ENCODE results near the gene MKX. TPM values are rescaled to one million over a fixed set of nuclear protein-coding genes. Genes with fewer than 3 reads are reported as not detected.
"Not testable (repeated sequence)": the region's sequence is repeated elsewhere in the genome, so short reads cannot be mapped to it uniquely, and the experiment has no call there.

Gene MKX
- total RNA-seq, 1 donor from 2014 or later, result 0.80 TPM

DNA sequence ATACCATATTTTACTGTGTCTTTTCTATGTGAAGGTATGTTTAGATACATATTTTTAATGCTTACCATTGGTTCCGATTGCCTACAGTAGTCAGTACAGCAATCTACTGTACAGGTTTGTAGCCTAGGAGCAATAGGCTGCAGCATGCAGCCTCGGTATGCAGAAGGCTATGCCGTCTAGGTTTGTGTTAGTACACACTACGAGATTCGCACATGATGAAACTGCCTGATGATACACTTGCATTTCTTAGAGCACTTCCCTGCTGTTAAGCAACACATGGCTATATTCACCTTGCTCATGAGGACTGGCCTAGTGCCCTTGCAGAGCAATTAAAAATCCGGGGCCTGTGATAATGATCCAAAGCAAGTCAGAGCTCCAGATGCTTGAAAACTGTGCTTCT is 62.4 kb downstream of the MKX start:
- TF ChIP-seq, protein P1, sequence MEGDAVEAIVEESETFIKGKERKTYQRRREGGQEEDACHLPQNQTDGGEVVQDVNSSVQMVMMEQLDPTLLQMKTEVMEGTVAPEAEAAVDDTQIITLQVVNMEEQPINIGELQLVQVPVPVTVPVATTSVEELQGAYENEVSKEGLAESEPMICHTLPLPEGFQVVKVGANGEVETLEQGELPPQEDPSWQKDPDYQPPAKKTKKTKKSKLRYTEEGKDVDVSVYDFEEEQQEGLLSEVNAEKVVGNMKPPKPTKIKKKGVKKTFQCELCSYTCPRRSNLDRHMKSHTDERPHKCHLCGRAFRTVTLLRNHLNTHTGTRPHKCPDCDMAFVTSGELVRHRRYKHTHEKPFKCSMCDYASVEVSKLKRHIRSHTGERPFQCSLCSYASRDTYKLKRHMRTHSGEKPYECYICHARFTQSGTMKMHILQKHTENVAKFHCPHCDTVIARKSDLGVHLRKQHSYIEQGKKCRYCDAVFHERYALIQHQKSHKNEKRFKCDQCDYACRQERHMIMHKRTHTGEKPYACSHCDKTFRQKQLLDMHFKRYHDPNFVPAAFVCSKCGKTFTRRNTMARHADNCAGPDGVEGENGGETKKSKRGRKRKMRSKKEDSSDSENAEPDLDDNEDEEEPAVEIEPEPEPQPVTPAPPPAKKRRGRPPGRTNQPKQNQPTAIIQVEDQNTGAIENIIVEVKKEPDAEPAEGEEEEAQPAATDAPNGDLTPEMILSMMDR (IDR thresholded peaks at IDR 0.05; ENCODE audit: unreplicated experiment), result no peak
- Mint-ChIP-seq H3K36me3 (ENCODE audit: low read depth, unreplicated experiment) (no peaks in the 10 kb centered on the region), H3K27ac (ENCODE audit: unreplicated experiment) (no peak overlapping the region), H3K4me3 (ENCODE audit: unreplicated experiment) (no peak overlapping the region), H3K9me3 (ENCODE audit: unreplicated experiment) (no peaks in the 10 kb centered on the region), H3K27me3 (ENCODE audit: unreplicated experiment) (no peaks in the 10 kb centered on the region), H3K4me1 (ENCODE audit: unreplicated experiment) (no peaks in the 10 kb centered on the region)
- DNase-seq (ENCODE audit: low spot score), result no peak

DNA sequence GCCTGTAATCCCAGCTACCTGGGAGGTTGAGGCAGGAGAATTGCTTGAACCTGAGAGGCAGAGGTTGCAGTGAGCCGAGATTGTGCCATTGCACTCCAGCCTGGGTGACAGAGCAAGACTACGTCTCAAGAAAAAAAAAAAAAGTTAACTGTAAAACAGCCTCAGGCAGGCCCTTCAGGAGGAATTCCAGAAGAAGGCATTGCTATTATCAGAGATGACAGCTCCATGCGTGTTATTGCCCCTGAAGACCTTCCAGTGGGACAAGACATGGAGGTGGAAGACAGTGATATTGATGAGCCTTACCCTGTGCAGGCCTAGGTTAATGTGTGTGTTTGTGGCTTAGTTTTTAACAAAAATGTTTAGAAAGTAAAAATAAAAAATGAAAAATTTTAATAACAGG is 63.8 kb downstream of the MKX start:
- H3K36me3 Mint-ChIP-seq (ENCODE audit: low read depth, unreplicated experiment); DNase-seq (ENCODE audit: low spot score); H3K27ac Mint-ChIP-seq (ENCODE audit: unreplicated experiment); H3K4me1 Mint-ChIP-seq (ENCODE audit: unreplicated experiment); H3K4me3 Mint-ChIP-seq (ENCODE audit: unreplicated experiment); H3K27me3 Mint-ChIP-seq (ENCODE audit: unreplicated experiment); H3K9me3 Mint-ChIP-seq (ENCODE audit: unreplicated experiment): not testable (repeated sequence)

DNA sequence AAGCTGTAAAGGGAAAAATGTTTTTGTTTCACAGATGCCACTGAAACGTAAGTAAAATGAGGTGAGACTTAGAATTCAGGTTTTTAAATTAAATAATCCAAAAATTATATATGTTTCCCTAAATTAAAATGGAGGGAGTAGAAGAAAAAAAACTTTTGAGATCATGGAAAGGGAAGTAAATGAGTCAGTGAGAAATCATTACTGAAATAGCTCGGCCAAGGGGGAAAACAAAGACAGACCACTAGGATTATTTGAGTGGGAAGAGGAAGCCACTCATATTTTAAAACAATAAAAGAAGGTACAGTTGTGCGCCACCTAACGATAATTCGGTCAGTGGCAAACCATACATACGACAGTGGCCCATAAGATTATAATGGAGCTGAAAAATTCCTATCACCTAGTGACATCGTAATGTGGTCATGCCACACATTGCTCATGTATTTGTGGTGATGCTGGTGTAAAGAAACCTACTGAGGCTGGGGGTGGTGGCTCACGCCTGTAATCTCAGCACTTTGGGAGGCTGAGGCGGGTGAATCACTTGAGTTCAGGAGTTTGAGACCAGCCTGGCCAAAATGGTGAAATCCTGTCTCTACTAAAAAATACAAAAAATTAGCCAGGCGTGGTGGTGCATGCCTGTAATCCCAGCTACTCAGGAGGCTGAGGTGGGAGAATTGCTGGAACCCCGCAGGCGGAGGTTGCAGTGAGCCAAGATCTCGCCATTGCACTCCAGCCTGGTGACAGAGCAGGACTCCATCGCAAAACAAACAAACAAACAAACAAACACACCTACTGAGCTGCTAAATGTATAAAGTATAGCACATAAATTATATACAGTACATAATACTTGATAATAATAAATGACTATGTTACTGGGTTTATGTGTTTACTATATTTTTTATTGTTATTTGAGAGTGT is 64.7 kb downstream of the MKX start:
- H3K36me3 Mint-ChIP-seq (ENCODE audit: low read depth, unreplicated experiment), result no peaks in the 10 kb centered on the region
- H3K4me1 Mint-ChIP-seq (ENCODE audit: unreplicated experiment), result no peaks in the 10 kb centered on the region
- TF ChIP-seq, protein P1 (IDR thresholded peaks at IDR 0.05; ENCODE audit: unreplicated experiment), result no peak
- H3K27ac Mint-ChIP-seq (ENCODE audit: unreplicated experiment), result no peak overlapping the region
- no peaks in the 10 kb centered on the region for H3K9me3 Mint-ChIP-seq (ENCODE audit: unreplicated experiment)
- H3K27me3 Mint-ChIP-seq (ENCODE audit: unreplicated experiment), result peaks cover 1% of the 10 kb centered on the region
- no peak for DNase-seq (ENCODE audit: low spot score)
- no peak overlapping the region for H3K4me3 Mint-ChIP-seq (ENCODE audit: unreplicated experiment)

DNA sequence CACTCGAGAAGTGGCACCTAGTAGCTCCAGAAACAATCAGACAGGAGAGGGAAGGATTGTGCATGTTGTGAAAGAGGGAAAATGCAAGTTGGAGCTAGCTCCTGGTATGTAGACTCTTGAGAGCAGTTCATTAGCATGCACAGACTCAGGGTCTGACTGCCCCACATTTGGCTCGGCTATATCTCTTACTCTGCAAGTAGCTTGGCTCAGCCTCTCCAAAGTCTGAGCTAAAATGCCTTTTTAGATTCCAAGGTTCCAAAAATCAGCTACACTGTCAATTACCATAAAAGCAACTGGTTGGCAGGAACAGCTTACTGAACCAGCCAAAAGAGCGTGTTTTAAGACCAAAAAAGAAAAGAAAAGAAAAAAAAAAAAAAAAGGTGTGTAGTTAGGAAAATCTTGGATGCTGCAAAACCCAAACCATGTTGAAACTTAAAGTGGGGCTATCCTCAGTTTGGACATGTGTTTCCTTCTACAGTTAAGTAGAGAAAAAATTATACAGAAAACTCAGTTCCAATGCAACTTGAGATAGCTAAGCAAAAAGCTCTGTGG is 65.5 kb downstream of the MKX start:
- Mint-ChIP-seq H3K4me3 (ENCODE audit: unreplicated experiment) (no peak overlapping the region), H3K36me3 (ENCODE audit: low read depth, unreplicated experiment) (no peaks in the 10 kb centered on the region), H3K4me1 (ENCODE audit: unreplicated experiment) (no peaks in the 10 kb centered on the region), H3K27me3 (ENCODE audit: unreplicated experiment) (peaks cover 1% of the 10 kb centered on the region), H3K9me3 (ENCODE audit: unreplicated experiment) (no peaks in the 10 kb centered on the region), H3K27ac (ENCODE audit: unreplicated experiment) (no peak overlapping the region)
- TF ChIP-seq, protein P1 (IDR thresholded peaks at IDR 0.05; ENCODE audit: unreplicated experiment), result no peak
- DNase-seq (ENCODE audit: low spot score), result no peak

DNA sequence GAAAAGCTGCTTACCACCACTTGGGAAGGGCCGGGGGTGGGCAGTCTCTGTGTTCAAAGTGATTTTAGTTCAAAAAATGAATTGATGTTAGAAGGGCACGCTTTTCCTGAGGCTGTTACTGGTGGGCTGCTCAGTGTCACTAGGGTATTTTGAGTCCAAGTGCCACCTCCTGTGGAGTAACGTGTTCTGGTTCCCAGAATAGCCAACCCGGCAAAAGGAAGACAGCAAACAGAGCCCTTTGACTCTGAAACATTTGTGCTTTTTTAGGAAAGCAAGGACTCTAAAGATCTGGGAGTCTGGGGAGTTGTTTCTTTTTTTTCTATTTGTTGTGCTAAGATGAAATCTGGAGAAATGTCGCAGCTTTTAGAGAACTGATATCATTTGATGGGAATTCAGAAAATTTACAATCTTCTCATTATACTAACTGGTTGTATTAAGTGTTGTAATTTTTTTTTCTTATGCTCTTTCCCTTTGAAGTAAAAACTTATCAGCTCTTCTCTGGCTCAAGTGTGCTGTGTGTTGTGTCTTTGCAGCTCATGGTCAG is 66.2 kb downstream of the MKX start:
- no peak overlapping the region for H3K27ac Mint-ChIP-seq (ENCODE audit: unreplicated experiment)
- DNase-seq (ENCODE audit: low spot score), result no peak
- TF ChIP-seq, protein P1 (IDR thresholded peaks at IDR 0.05; ENCODE audit: unreplicated experiment), result no peak
- H3K27me3 Mint-ChIP-seq (ENCODE audit: unreplicated experiment), result peaks cover 1% of the 10 kb centered on the region
- no peak overlapping the region for H3K4me3 Mint-ChIP-seq (ENCODE audit: unreplicated experiment)
- H3K4me1 Mint-ChIP-seq (ENCODE audit: unreplicated experiment), result no peaks in the 10 kb centered on the region
- H3K9me3 Mint-ChIP-seq (ENCODE audit: unreplicated experiment), result no peaks in the 10 kb centered on the region
- H3K36me3 Mint-ChIP-seq (ENCODE audit: low read depth, unreplicated experiment), result no peaks in the 10 kb centered on the region

Measured in endothelial cell (in vitro differentiated cells).